GM12891 (cell line): Measurements from ENCODE around the gene BICC1.

Experiments
- POLR2A ChIP-seq: IDR thresholded peaks from 2 replicates; pipeline ENCODE4 v1.6.1; 2011; ENCODE audit warnings: low read depth, low read length, control low read depth
- POLR2AphosphoS5 ChIP-seq: IDR thresholded peaks from 2 replicates; pipeline ENCODE4 v1.6.1; 2011; ENCODE audit warnings: low read depth, low read length, control low read depth

- TF ChIP-seq POLR2AphosphoS5 = no peak
- no peak for TF ChIP-seq POLR2A
These were observed 260.1 kb downstream of the BICC1 start for GRCh38 chr10:58772758-58773157.
